Endometrial microvascular endothelial cells (primary cell): ENCODE measurements around the gene OLR1. TPM values are rescaled to one million over a fixed set of nuclear protein-coding genes. Genes with fewer than 3 reads are reported as not detected.

ENCODE experiments used
- in situ Hi-C: cut with HindIII; loops from 2 replicates; pipeline ENCODE4 v1.10.0; 2017; ENCODE audit warnings: low sequenced_read_pairs, low pct_unique_long_range_greater_than_20kb; ENCODE audit errors: inconsistent ontology term
- total RNA-seq: library from RNA; depleted of rRNA; stranded (reverse); fragments of >200 nt; gene quantifications from one replicate; pipeline ENCODE4 v1.2.3, GENCODE V29; 2015; ENCODE audit errors: inconsistent ontology term

Gene OLR1
- total RNA-seq, 1 donor from 2014 or later = 1.5 TPM

- in situ Hi-C loops = no loop called here
Measured at GRCh38 chr12:10121278-10121677, 50.7 kb downstream of the OLR1 start.

- in situ Hi-C loops = no loop called here
Measured at GRCh38 chr12:10119066-10119465, 52.9 kb downstream of the OLR1 start.

DNA sequence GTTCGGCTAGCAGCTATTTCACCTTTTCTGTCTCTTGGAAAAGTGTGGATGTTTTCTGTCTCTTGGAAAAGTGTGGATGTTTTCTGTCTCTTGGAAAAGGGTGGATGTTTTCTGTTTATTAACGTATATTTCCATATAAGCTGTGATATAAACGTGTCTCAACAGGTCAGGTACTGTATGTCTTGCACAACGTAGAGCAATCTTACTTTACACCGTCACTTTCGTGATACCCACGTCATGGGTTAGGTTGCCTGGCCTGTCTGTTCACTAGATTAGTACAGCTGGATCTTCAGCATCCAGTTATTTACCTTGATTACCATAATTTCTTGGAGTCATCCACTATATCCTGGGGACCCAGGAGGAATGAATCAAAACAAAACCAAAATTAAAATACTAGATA lies 56.0 kb downstream of the OLR1 start:
- in situ Hi-C loops = no loop called here

DNA sequence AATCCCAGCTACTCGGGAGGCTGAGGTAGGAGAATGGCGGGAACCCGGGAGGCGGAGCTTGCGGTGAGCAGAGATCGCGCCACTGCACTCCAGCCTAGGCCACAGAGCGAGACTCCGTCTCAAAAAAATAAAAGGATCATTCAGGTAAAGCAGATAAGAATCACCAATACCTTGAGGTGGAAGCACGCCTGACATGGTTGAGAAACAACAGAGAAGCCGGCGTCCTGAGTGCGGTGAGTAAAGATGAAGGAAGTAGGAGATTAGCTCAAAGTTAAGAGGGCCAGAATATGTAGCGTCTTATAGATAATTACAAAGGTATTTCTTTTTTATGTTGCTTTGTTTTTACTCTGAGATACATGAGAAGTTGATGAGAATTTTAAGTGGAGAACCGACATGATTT lies 56.6 kb downstream of the OLR1 start:
- in situ Hi-C loops = no loop called here

DNA sequence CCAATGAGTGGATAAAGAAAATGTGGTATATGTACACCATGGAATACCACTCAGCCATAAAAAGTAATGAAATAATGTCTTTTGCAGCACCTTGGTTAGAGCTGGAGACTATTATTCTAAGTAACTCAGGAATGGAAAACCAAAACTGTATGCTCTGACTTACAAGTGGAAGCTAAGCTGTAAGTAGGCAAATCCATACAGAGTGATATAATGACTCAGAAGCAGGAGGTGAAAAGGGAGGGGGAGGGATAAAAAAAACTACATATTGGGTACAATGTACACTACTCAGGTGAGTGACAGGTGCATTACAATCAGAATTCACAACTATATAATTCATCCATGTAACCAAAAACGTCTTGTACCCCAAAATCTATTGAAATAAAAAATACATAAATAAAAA lies 58.0 kb downstream of the OLR1 start:
- in situ Hi-C loops = no loop called here

DNA sequence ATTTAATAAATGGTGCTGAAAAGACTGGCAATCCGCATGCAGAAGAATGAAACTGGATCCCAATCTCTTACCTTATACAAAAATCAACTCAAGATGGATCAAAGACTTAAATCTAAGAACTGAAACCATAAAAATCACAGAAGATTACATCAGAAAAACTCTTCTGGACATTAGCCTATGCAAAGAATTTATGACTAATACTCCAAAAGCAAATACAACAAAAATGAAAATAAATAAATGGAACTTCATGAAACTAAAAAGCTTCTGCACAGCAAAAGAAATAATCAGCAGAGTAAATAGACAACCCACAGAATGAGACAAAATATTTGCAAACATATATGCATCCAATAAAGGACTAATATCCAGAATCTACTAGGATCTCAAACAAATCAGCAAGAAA lies 58.9 kb downstream of the OLR1 start:
- in situ Hi-C loops = no loop called here

DNA sequence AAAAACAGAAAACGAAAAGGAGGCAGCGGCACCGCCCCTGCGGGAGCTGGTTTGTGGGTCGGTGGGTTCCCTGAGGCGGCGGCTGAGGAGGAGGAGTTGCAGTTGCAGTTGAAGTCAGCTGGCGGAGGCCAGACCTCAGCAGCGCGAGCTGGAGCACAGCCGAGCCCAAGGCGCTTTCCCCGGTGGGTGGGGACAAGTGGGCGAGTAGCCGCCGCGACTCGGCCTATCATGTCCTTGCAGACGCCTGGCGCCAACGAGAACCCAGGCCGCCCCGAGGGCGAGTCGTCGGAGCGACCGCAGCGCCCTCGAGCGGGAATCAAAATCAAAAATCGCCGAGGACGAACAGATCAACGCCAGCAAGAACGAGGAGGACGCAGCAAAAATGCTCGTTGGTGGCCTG lies 60.5 kb downstream of the OLR1 start:
- in situ Hi-C loops = no loop called here

GRCh38 chr12:10110256-10110844 lies 61.6 kb downstream of the OLR1 start:
- in situ Hi-C loops = no loop called here

Other genes starting within 250 kb of the OLR1 start
- not detected for gene CLEC2A, start 239.8 kb downstream of the OLR1 start, total RNA-seq
- not detected for gene CLEC12A, start 200.7 kb downstream of the OLR1 start, total RNA-seq
- not detected for gene CLEC1B, start 173.0 kb downstream of the OLR1 start, total RNA-seq
- 0.09 TPM for gene CLEC12B, start 161.5 kb downstream of the OLR1 start, total RNA-seq
- gene CLEC9A, start 141.4 kb downstream of the OLR1 start, total RNA-seq = not detected
- 54.4 TPM for gene CLEC1A, start 73.1 kb downstream of the OLR1 start, total RNA-seq
- gene CLEC7A, start 41.9 kb downstream of the OLR1 start, total RNA-seq = 0.84 TPM
- not detected for gene TMEM52B, start 6.9 kb upstream of the OLR1 start, total RNA-seq
- 30.0 TPM for gene GABARAPL1, start 40.7 kb upstream of the OLR1 start, total RNA-seq
- not detected for gene KLRD1, start 135.7 kb upstream of the OLR1 start, total RNA-seq
- gene KLRK1, start 217.9 kb upstream of the OLR1 start, total RNA-seq = not detected
- not detected for gene KLRC4, start 237.6 kb upstream of the OLR1 start, total RNA-seq
- gene KLRC3, start 248.5 kb upstream of the OLR1 start, total RNA-seq = not detected